ENCODE measurements around the gene SPRTN.
"Not testable (repeated sequence)": the region's sequence is repeated elsewhere in the genome, so short reads cannot be mapped to it uniquely, and the experiment has no call there.

SPRTN gene

GRCh38 chr1:231335663-231336602 is 2.2 kb upstream of the SPRTN start:
- no peak for DNase-seq (ENCODE audit: low read depth in 2 of 2)

- no peak for DNase-seq (ENCODE audit: low read depth in 2 of 2)
Measured at GRCh38 chr1:231337043-231337471, 1.0 kb upstream of the SPRTN start.

- peak; percentile 90 to 94 for DNase-seq (ENCODE audit: low read depth in 2 of 2)
Measured at GRCh38 chr1:231337472-231338269, 422 bp upstream of the SPRTN start, which contains the start of gene EXOC8. Gene EXOC8 (minus strand): TSS chr1:231337852. CDS start chr1:231337745, 107 bp downstream.

- no peak for DNase-seq (ENCODE audit: low read depth in 2 of 2)
Measured at GRCh38 chr1:231340328-231341013, 2.4 kb downstream of the SPRTN start.

GRCh38 chr1:231347961-231348360 is 9.9 kb downstream of the SPRTN start:
- DNase-seq (ENCODE audit: low read depth in 2 of 2): no peak

- DNase-seq (ENCODE audit: low read depth in 2 of 2): no peak
Measured at GRCh38 chr1:231348442-231348841, 10.3 kb downstream of the SPRTN start.

GRCh38 chr1:231348856-231349255 is 10.8 kb downstream of the SPRTN start:
- not testable (repeated sequence) for DNase-seq (ENCODE audit: low read depth in 2 of 2)

GRCh38 chr1:231351816-231352215 is 13.7 kb downstream of the SPRTN start:
- no peak for DNase-seq (ENCODE audit: low read depth in 2 of 2)

- DNase-seq (ENCODE audit: low read depth in 2 of 2): no peak
Measured at GRCh38 chr1:231353086-231353485, 15.0 kb downstream of the SPRTN start.

- DNase-seq (ENCODE audit: low read depth in 2 of 2): no peak
Measured at GRCh38 chr1:231354330-231355020, 16.4 kb downstream of the SPRTN start.

- DNase-seq (ENCODE audit: low read depth in 2 of 2): no peak
Measured at GRCh38 chr1:231355171-231355570, 17.1 kb downstream of the SPRTN start.

GRCh38 chr1:231357187-231357772 is 19.2 kb downstream of the SPRTN start:
- DNase-seq (ENCODE audit: low read depth in 2 of 2): no peak

- DNase-seq (ENCODE audit: low read depth in 2 of 2): no peak
Measured at GRCh38 chr1:231357831-231358354, 19.8 kb downstream of the SPRTN start.

GRCh38 chr1:231359113-231359512 is 21.0 kb downstream of the SPRTN start:
- DNase-seq (ENCODE audit: low read depth in 2 of 2): no peak

GRCh38 chr1:231362325-231362724 is 24.2 kb downstream of the SPRTN start:
- DNase-seq (ENCODE audit: low read depth in 2 of 2): no peak

GRCh38 chr1:231363624-231364023 is 25.5 kb downstream of the SPRTN start:
- no peak for DNase-seq (ENCODE audit: low read depth in 2 of 2)

GRCh38 chr1:231364192-231364591 is 26.1 kb downstream of the SPRTN start:
- DNase-seq (ENCODE audit: low read depth in 2 of 2): no peak

GRCh38 chr1:231369282-231369681 is 31.2 kb downstream of the SPRTN start:
- DNase-seq (ENCODE audit: low read depth in 2 of 2): no peak

GRCh38 chr1:231372501-231372900 is 34.4 kb downstream of the SPRTN start:
- no peak for DNase-seq (ENCODE audit: low read depth in 2 of 2)

- no peak for DNase-seq (ENCODE audit: low read depth in 2 of 2)
Measured at GRCh38 chr1:231374394-231374793, 36.3 kb downstream of the SPRTN start.

- DNase-seq (ENCODE audit: low read depth in 2 of 2): no peak
Measured at GRCh38 chr1:231376101-231376500, 38.0 kb downstream of the SPRTN start.
